GM23338 (cell line): ENCODE measurements around the gene PXT1. TPM values are rescaled to one million over a fixed set of nuclear protein-coding genes. Genes with fewer than 3 reads are reported as not detected.
A peak's percentile ranks its signal among the peaks of the same experiment; 100 is the strongest.

Experiments
- ATAC-seq: fragments of 200-7000 bp; cut with Tn5 transposase; 3 replicates; pipeline ENCODE4 v1.9.1; 2020
- DNase-seq: peaks from one replicate; pipeline ENCODE4 v3.0.0-alpha.2; 2015; ENCODE audit warnings: low spot score
- H2AFZ ChIP-seq: fragments of 200-600 bp; sonication (generic); 2 replicates; pipeline ENCODE4 v1.8.0; 2016; ENCODE audit warnings: antibody characterized with exemption, mild to moderate bottlenecking, moderate library complexity
- H3F3A ChIP-seq: fragments of 200-600 bp; sonication (generic); replicated peaks from 2 replicates; pipeline ENCODE4 v1.8.0; 2017; ENCODE audit warnings: antibody characterized with exemption, mixed run types, low read depth
- H3K27ac ChIP-seq: fragments of 200-600 bp; sonication (generic); 2 replicates; pipeline ENCODE4 v1.6.1; 2016; ENCODE audit warnings: low read depth
- H3K27me3 ChIP-seq: fragments of 200-600 bp; sonication (generic); 2 replicates; pipeline ENCODE4 v1.8.0; 2016; ENCODE audit warnings: mild to moderate bottlenecking, mixed run types, moderate library complexity; ENCODE audit not compliant: insufficient read depth
- H3K36me3 ChIP-seq: fragments of 200-600 bp; sonication (generic); 2 replicates; pipeline ENCODE4 v1.8.0; 2016; ENCODE audit warnings: mild to moderate bottlenecking; ENCODE audit not compliant: insufficient read depth
- H3K4me1 ChIP-seq: fragments of 200-600 bp; sonication (generic); 2 replicates; pipeline ENCODE4 v1.8.0; 2016; ENCODE audit warnings: mild to moderate bottlenecking, moderate library complexity; ENCODE audit not compliant: insufficient read depth
- H3K4me2 ChIP-seq: fragments of 200-600 bp; sonication (generic); 2 replicates; pipeline ENCODE4 v1.7.1; 2017; ENCODE audit warnings: mixed run types
- H3K4me3 ChIP-seq: fragments of 200-600 bp; sonication (generic); 2 replicates; pipeline ENCODE4 v1.6.1; 2016; ENCODE audit warnings: mixed run types
- H3K79me2 ChIP-seq: fragments of 200-600 bp; sonication (generic); replicated peaks from 2 replicates; pipeline ENCODE4 v1.8.0; 2017; ENCODE audit warnings: mild to moderate bottlenecking; ENCODE audit not compliant: insufficient read depth
- H3K9me2 ChIP-seq: fragments of 200-600 bp; sonication (generic); 2 replicates; pipeline ENCODE4 v1.8.0; 2017; ENCODE audit not compliant: insufficient read depth
- H4K20me1 ChIP-seq: fragments of 200-600 bp; sonication (generic); replicated peaks from 2 replicates; pipeline ENCODE4 v1.8.0; 2017; ENCODE audit warnings: mild to moderate bottlenecking; ENCODE audit not compliant: insufficient read depth
- H3K27ac Mint-ChIP-seq: 2 replicates; pipeline ENCODE4 v1.8.0; 2020; ENCODE audit warnings: inconsistent platforms, mild to moderate bottlenecking, moderate library complexity, mixed read lengths
- H3K27me3 Mint-ChIP-seq: 3 replicates; pipeline ENCODE4 v1.8.0; 2022; ENCODE audit warnings: low read depth, mild to moderate bottlenecking, moderate library complexity, mixed read lengths, inconsistent platforms; ENCODE audit not compliant: insufficient read depth, poor library complexity
- H3K36me3 Mint-ChIP-seq: 3 replicates; pipeline ENCODE4 v1.8.0; 2021; ENCODE audit warnings: low read depth, mild to moderate bottlenecking, inconsistent platforms, moderate library complexity, mixed read lengths
- H3K4me1 Mint-ChIP-seq: 3 replicates; pipeline ENCODE4 v1.8.0; 2020; ENCODE audit warnings: mild to moderate bottlenecking, inconsistent platforms, mixed read lengths
- H3K4me3 Mint-ChIP-seq: 3 replicates; pipeline ENCODE4 v1.8.0; 2021; ENCODE audit warnings: moderate library complexity, mild to moderate bottlenecking, inconsistent platforms, mixed read lengths
- H3K9me3 Mint-ChIP-seq: 3 replicates; pipeline ENCODE4 v1.8.0; 2020; ENCODE audit warnings: moderate library complexity, mild to moderate bottlenecking, inconsistent platforms, mixed read lengths
- CREB1 ChIP-seq: fragments of 250-450 bp; sonication (Bioruptor Pico); IDR thresholded peaks from 2 replicates; pipeline ENCODE4 v1.5.0; 2020; ENCODE audit warnings: low read depth, mild to moderate bottlenecking, moderate library complexity
- EZH2 ChIP-seq: fragments of 200-600 bp; sonication (generic); IDR thresholded peaks from one replicate; pipeline ENCODE4 v1.8.0; 2017; ENCODE audit warnings: antibody characterized with exemption, mild to moderate bottlenecking, low read depth; ENCODE audit not compliant: unreplicated experiment
- EZH2phosphoT487 ChIP-seq: fragments of 200-600 bp; sonication (generic); IDR thresholded peaks from one replicate; pipeline ENCODE4 v1.8.1; 2018; ENCODE audit warnings: antibody characterized with exemption; ENCODE audit not compliant: unreplicated experiment
- JUNB ChIP-seq: IDR thresholded peaks from one replicate; pipeline ENCODE4 v1.6.1; 2016; ENCODE audit warnings: antibody characterized with exemption; ENCODE audit not compliant: unreplicated experiment
- NANOG ChIP-seq: IDR thresholded peaks from 2 replicates; pipeline ENCODE4 v1.6.1; 2016; ENCODE audit warnings: antibody characterized with exemption, borderline replicate concordance
- POLR2AphosphoS5 ChIP-seq: IDR thresholded peaks from 2 replicates; pipeline ENCODE4 v1.6.1; 2016; ENCODE audit warnings: antibody characterized with exemption, low read depth
- STAT1 ChIP-seq: IDR thresholded peaks from one replicate; pipeline ENCODE4 v1.6.1; 2016; ENCODE audit warnings: antibody characterized with exemption; ENCODE audit not compliant: unreplicated experiment
- ZNF114 ChIP-seq: fragments of 250-450 bp; sonication (Bioruptor Pico); IDR thresholded peaks from 2 replicates; pipeline ENCODE4 v1.5.0; 2020; ENCODE audit warnings: mild to moderate bottlenecking, moderate library complexity
- ZNF331 ChIP-seq: fragments of 250-450 bp; sonication (Bioruptor Pico); IDR thresholded peaks from 2 replicates; pipeline ENCODE4 v1.5.0; 2020; ENCODE audit warnings: low read depth, mild to moderate bottlenecking, moderate library complexity
- polyA plus RNA-seq: library from polyadenylated mRNA; unstranded; fragments of >200 nt; fragmentation: Nextera tagmentation; extraction: Ambion mirVana; gene quantifications from 2 replicates; pipeline ENCODE4 v1.2.1, GENCODE V29; 2016
- total RNA-seq: library from RNA; depleted of rRNA; stranded (reverse); fragments of >200 nt; shearing (Covaris generic); gene quantifications from 2 replicates; pipeline ENCODE4 v1.2.3, GENCODE V29; 2014
- TF ChIP-seq, protein P1 (sequence below): IDR thresholded peaks from one replicate; pipeline ENCODE4 v1.6.1; 2018; ENCODE audit warnings: antibody characterized with exemption; ENCODE audit not compliant: unreplicated experiment
- TF ChIP-seq, protein P2 (sequence below): IDR thresholded peaks from 2 replicates; pipeline ENCODE4 v1.6.1; 2016; ENCODE audit warnings: antibody characterized with exemption

The PXT1 gene
- total and polyA plus RNA-seq, 2 experiments from 2014 or later = 0.14 TPM; not detected in 1

DNA sequence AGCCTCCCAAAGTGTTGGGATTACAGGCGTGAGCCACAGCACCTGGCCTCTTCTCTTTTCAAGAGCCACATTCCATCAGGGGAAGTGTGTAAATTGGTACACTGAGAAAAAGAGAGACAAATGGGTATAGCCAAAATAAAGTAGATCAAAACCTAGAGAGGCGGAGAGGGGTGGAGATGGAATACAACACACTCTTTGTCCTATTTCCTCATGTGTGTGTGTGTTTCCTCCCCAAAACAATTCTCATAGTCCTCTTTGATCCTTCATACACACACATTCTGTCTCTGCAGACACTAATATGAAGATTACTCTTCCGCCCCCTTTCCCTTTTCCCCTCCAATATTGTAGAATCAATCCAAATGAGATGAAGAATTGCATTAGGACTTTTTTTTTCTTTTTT, 16.0 kb downstream of the PXT1 start (continued):
- TF ChIP-seq, protein P1, sequence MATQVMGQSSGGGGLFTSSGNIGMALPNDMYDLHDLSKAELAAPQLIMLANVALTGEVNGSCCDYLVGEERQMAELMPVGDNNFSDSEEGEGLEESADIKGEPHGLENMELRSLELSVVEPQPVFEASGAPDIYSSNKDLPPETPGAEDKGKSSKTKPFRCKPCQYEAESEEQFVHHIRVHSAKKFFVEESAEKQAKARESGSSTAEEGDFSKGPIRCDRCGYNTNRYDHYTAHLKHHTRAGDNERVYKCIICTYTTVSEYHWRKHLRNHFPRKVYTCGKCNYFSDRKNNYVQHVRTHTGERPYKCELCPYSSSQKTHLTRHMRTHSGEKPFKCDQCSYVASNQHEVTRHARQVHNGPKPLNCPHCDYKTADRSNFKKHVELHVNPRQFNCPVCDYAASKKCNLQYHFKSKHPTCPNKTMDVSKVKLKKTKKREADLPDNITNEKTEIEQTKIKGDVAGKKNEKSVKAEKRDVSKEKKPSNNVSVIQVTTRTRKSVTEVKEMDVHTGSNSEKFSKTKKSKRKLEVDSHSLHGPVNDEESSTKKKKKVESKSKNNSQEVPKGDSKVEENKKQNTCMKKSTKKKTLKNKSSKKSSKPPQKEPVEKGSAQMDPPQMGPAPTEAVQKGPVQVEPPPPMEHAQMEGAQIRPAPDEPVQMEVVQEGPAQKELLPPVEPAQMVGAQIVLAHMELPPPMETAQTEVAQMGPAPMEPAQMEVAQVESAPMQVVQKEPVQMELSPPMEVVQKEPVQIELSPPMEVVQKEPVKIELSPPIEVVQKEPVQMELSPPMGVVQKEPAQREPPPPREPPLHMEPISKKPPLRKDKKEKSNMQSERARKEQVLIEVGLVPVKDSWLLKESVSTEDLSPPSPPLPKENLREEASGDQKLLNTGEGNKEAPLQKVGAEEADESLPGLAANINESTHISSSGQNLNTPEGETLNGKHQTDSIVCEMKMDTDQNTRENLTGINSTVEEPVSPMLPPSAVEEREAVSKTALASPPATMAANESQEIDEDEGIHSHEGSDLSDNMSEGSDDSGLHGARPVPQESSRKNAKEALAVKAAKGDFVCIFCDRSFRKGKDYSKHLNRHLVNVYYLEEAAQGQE = no peak

DNA sequence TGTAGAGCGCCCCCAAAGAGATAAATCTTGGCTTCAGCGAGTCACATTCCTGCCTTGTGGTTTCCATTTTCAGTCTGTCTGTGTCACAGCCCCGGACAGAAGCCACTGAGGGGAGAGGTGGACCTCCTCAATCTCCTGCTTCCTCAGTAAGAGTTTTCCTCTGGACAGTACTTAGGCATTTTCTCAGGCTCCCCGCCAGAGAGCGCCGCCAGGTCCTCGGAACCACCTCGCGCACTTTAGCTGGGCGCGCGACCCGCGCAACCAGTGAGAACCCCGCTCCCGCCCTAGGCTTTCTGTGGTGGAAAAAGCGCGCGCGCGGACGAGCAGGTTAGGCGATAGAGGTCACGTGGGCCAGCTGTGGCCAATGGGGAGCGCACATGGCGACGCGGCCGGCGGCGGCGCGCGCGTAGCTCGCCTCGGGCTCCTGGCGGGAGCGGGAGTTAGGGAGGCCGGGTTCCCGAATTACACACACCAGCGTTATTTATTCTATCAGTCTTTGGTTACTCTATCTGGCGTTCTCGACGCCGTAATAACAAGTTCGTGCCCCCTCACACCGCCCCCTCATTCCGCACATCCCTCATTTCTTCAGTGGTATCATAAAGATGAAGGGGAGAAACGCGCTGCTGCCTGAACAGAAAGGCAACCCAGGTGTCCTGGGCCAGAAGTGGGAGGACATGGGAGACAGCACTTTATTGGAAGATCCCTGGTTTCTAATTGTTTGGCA, 19.4 kb downstream of the PXT1 start:
- Mint-ChIP-seq H3K9me3 (no peaks in the 10 kb centered on the region), H3K4me3 (peak overlapping the region; percentile 89), H3K4me1 (peaks cover 14% of the 10 kb centered on the region), H3K27ac (peak overlapping the region; percentile 92), H3K36me3 (no peaks in the 10 kb centered on the region), H3K27me3 (peaks cover 7% of the 10 kb centered on the region)
- Histone ChIP-seq H3K27ac (peak overlapping the region; percentile 11; the same call in 1 of the 2 replicates), H3K36me3 (no peaks in the 10 kb centered on the region), H3K9me2 (no peaks in the 10 kb centered on the region), H3K4me3 (peak overlapping the region; percentile 62), H3K27me3 (no peaks in the 10 kb centered on the region), H2AFZ (peak overlapping the region; percentile 96), H4K20me1 (no peaks in the 10 kb centered on the region), H3K4me2 (peak overlapping the region; percentile 82), H3K79me2 (no peaks in the 10 kb centered on the region), H3K4me1 (peaks cover 8% of the 10 kb centered on the region; the same call in 1 of the 2 replicates), H3F3A (no peaks in the 10 kb centered on the region; the same call in 1 of the 2 replicates)
- peak; percentile 100 for DNase-seq
- ATAC-seq = peak; percentile 98
- TF ChIP-seq EZH2 (no peak), CREB1 (CRISPR knock-in tag) (0 out of 2 replicates have a peak, but pooled peaks have one; percentile 35), JUNB (no peak), EZH2phosphoT487 (no peak), POLR2AphosphoS5 (peak; percentile 76), ZNF331 (no peak), STAT1 (no peak), NANOG (no peak), ZNF114 (CRISPR knock-in tag) (no peak)
- TF ChIP-seq, protein P1 = no peak
- TF ChIP-seq, protein P2, sequence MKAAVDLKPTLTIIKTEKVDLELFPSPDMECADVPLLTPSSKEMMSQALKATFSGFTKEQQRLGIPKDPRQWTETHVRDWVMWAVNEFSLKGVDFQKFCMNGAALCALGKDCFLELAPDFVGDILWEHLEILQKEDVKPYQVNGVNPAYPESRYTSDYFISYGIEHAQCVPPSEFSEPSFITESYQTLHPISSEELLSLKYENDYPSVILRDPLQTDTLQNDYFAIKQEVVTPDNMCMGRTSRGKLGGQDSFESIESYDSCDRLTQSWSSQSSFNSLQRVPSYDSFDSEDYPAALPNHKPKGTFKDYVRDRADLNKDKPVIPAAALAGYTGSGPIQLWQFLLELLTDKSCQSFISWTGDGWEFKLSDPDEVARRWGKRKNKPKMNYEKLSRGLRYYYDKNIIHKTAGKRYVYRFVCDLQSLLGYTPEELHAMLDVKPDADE = no peak
